A673 (cell line): ENCODE measurements around the gene S100A11. TPM values are rescaled to one million over a fixed set of nuclear protein-coding genes. Genes with fewer than 3 reads are reported as not detected.

ENCODE experiments used
- BruUV-seq: library from RNA; stranded (reverse); fragments of 400-500 nt; replicated peaks from 2 replicates; lab custom pipeline; 2021; lab: Mats Ljungman, UMichigan
- CTCF ChIA-PET: fragments of 300-600 bp; sonication (Branson Sonifier 250); formaldehyde crosslinking; loops from one replicate; lab custom pipeline; 2022; ENCODE audit warnings: antibody characterized with exemption; lab: Charles Lee
- POLR2A ChIA-PET: fragments of 300-600 bp; sonication (Branson Sonifier 250); formaldehyde crosslinking; loops from one replicate; lab custom pipeline; 2022; ENCODE audit warnings: antibody characterized with exemption; ENCODE audit not compliant: low non-redundant PET; lab: Charles Lee
- DNase-seq: peaks from one replicate; pipeline ENCODE4 v3.0.0-alpha.2; 2015; ENCODE audit warnings: low spot score
- H3K27ac ChIP-seq: fragments of 200-600 bp; sonication (generic); 2 replicates; pipeline ENCODE4 v1.5.1; 2016; ENCODE audit warnings: mixed run types, low read depth, mild to moderate bottlenecking, mixed read lengths, antibody characterized with exemption, low read length; ENCODE audit not compliant: poor library complexity, severe bottlenecking
- H3K27me3 ChIP-seq: fragments of 200-600 bp; sonication (generic); replicated peaks from 2 replicates; pipeline ENCODE4 v1.6.1; 2017; ENCODE audit warnings: mixed run types, low read depth, mild to moderate bottlenecking, mixed read lengths, antibody characterized with exemption, low read length; ENCODE audit not compliant: insufficient read depth, poor library complexity
- H3K36me3 ChIP-seq: fragments of 200-600 bp; sonication (generic); 2 replicates; pipeline ENCODE4 v1.6.1; 2016; ENCODE audit warnings: mixed run types, mild to moderate bottlenecking, mixed read lengths, antibody characterized with exemption, low read length; ENCODE audit not compliant: insufficient read depth, poor library complexity, severe bottlenecking
- H3K4me1 ChIP-seq: fragments of 200-600 bp; sonication (generic); 2 replicates; pipeline ENCODE4 v1.6.1; 2017; ENCODE audit warnings: mixed run types, mild to moderate bottlenecking, mixed read lengths, antibody characterized with exemption, low read length; ENCODE audit not compliant: insufficient read depth, poor library complexity, severe bottlenecking
- H3K4me3 ChIP-seq: fragments of 200-600 bp; sonication (generic); 2 replicates; pipeline ENCODE4 v1.5.1; 2016; ENCODE audit warnings: low read depth, mixed run types, mild to moderate bottlenecking, mixed read lengths, low read length; ENCODE audit not compliant: poor library complexity, severe bottlenecking
- H3K9me3 ChIP-seq: fragments of 200-600 bp; sonication (generic); 2 replicates; pipeline ENCODE4 v1.6.1; 2016; ENCODE audit warnings: mixed run types, low read depth, mild to moderate bottlenecking, mixed read lengths, antibody characterized with exemption, low read length; ENCODE audit not compliant: poor library complexity, severe bottlenecking
- EZH2 ChIP-seq: fragments of 200-600 bp; sonication (generic); IDR thresholded peaks from 2 replicates; pipeline ENCODE4 v1.6.1; 2017; ENCODE audit warnings: borderline replicate concordance, low read depth, mild to moderate bottlenecking, mixed read lengths, antibody characterized with exemption, low read length; ENCODE audit not compliant: poor library complexity, severe bottlenecking
- intact Hi-C: fragments of 100-400 bp; cut with micrococcal nuclease; formaldehyde crosslinking; loops from one replicate; pipeline ENCODE4 v1.10.0; 2022; ENCODE audit not compliant: unreplicated experiment
- total RNA-seq: library from RNA; stranded (reverse); gene quantifications from 2 replicates; pipeline ENCODE4 v1.2.3, GENCODE V29; 2021
- TF ChIP-seq, protein P1 (sequence below): fragments of 300-800, 200-600 bp; sonication (generic); conservative IDR thresholded peaks from 2 replicates; pipeline ENCODE4 v1.5.1; 2017; ENCODE audit warnings: low read depth, mild to moderate bottlenecking, antibody characterized with exemption, low read length, moderate library complexity, mixed read lengths

S100A11 gene
- total RNA-seq, 1 experiment from 2014 or later = 151 TPM

DNA sequence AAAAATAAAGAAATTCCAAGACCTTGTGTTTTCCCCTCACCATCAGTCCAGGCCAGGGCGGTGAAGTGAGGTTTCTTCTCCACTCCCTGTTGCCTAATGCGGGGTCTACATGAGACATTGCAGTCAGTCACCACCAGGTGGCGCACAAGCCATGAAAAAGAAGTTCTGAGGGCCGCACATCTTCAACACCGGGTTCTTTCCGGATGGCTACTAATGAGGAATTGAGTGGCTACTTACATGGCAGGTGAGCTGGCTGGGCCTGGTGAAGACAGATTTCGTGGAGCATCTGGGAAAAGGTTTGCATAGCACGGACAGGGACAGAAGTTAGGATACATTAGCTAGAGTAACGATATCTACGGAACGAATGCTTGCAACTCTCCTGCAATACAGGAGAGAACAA is 15.8 kb upstream of the S100A11 start:
- TF ChIP-seq, protein P1, sequence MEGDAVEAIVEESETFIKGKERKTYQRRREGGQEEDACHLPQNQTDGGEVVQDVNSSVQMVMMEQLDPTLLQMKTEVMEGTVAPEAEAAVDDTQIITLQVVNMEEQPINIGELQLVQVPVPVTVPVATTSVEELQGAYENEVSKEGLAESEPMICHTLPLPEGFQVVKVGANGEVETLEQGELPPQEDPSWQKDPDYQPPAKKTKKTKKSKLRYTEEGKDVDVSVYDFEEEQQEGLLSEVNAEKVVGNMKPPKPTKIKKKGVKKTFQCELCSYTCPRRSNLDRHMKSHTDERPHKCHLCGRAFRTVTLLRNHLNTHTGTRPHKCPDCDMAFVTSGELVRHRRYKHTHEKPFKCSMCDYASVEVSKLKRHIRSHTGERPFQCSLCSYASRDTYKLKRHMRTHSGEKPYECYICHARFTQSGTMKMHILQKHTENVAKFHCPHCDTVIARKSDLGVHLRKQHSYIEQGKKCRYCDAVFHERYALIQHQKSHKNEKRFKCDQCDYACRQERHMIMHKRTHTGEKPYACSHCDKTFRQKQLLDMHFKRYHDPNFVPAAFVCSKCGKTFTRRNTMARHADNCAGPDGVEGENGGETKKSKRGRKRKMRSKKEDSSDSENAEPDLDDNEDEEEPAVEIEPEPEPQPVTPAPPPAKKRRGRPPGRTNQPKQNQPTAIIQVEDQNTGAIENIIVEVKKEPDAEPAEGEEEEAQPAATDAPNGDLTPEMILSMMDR = peak; percentile 95
- TF ChIP-seq EZH2 = no peak
- H3K27me3 ChIP-seq = peaks cover 48% of the 10 kb centered on the region
- no TSS peak for BruUV-seq
- no peaks in the 10 kb centered on the region for H3K36me3 ChIP-seq
- no peaks in the 10 kb centered on the region for H3K9me3 ChIP-seq
- CTCF ChIA-PET = interaction anchor here (1.4 to 1.7 kb wide), 3 partner anchors 130 to 406 kb away, joined by 3 to 9 read pairs (median 9); no protein-coding TSS in a partner anchor
- no peak overlapping the region for H3K27ac ChIP-seq
- POLR2A ChIA-PET = no interaction called here
- intact Hi-C loops = loop anchor here (1.0 to 5.0 kb wide), 4 partner anchors 55 to 406 kb away; no protein-coding TSS in a partner anchor
- peaks cover 10% of the 10 kb centered on the region for H3K4me1 ChIP-seq
- peak; percentile 85 for DNase-seq
- H3K4me3 ChIP-seq = no peak overlapping the region

DNA sequence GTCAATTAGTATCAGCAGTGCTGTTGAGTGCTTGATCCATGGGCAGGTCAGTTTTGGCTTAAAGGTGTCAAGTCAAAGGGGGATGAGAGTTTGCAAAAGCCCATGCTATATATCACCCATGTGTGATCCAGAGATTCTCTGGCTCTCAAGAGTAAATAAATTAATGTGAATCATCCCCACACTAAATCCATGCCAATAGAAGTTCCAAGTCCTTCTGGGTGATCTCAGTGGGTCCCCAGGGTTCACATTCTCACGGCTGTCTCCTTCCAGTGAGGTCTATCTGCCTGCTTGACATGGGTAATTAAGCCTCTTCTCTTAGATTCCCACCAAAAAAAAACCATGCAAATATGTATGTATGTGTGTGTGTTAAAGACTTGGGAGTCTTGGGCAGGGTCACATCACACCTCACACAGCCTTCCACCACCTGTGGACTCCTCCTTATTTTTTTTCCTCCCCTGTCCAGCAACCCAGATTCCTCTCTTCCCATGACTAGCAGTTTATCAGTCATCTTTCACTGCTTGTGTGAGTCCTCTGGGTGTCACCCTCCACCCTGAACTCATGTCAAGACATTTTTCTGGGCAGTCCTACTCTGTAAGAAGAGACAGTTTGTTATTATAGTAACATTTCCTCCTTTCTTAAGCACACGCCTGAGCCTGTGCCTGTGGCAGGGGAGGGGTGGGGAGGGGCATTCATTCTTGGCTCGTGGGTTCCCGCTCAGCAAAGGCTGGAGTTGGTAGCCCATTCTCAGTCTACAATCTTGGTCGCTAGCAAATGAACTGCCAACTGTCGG is 14.3 kb upstream of the S100A11 start:
- TF ChIP-seq EZH2 = no peak
- TF ChIP-seq, protein P1 = no peak
- POLR2A ChIA-PET = interaction anchor here (0.7 kb wide), 1 partner anchor 17 kb away, joined by 9 read pairs; no protein-coding TSS in a partner anchor
- CTCF ChIA-PET = no interaction called here
- peaks cover 15% of the 10 kb centered on the region for H3K4me1 ChIP-seq
- no TSS peak for BruUV-seq
- H3K27ac ChIP-seq = no peak overlapping the region
- DNase-seq = no peak
- intact Hi-C loops = loop anchor here (5.0 kb wide), 1 partner anchor 56 kb away; no protein-coding TSS in a partner anchor
- H3K4me3 ChIP-seq = no peak overlapping the region
- no peaks in the 10 kb centered on the region for H3K36me3 ChIP-seq
- no peaks in the 10 kb centered on the region for H3K9me3 ChIP-seq
- peaks cover 35% of the 10 kb centered on the region for H3K27me3 ChIP-seq

DNA sequence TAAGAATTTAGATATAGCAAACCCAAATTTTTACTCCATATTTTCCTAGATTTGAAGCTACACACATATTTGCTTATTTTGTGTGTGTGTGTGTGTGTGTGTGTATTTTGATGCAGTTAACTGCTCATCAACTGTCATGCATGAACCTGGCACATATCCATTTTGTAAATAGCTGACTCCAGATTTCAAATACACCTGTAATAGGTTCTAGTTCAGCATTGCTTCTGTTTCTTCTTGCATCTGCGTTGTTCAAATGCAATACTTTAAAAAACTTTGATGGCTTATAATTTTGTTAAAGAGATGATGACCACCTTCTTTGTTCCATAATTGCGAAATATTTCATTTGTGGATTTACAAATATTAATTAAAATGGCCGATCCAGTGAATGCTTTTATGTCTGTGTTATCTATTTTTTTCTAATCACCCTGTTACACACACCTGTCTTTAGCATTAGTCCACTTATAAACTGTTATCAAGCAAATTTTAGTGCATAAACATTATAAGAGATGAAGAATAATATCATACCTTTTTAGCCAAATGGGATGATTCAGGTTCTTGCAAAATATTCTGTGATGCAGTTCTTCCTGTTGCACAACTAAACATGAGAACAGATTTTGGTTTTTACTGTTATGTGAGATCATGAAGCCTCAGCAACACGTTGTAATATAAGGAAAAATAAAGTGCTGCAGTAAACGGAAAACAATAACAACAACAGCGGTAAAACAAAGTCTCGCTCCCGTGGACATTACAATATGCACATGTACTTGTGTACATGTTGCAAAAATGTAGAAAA is 12.7 kb upstream of the S100A11 start:
- H3K36me3 ChIP-seq = no peaks in the 10 kb centered on the region
- TF ChIP-seq, protein P1 = no peak
- no peak for TF ChIP-seq EZH2
- no peak overlapping the region for H3K4me3 ChIP-seq
- no peaks in the 10 kb centered on the region for H3K9me3 ChIP-seq
- DNase-seq = no peak
- H3K27ac ChIP-seq = no peak overlapping the region
- intact Hi-C loops = loop anchor here (5.0 kb wide), 1 partner anchor 58 kb away; no protein-coding TSS in a partner anchor
- POLR2A ChIA-PET = no interaction called here
- CTCF ChIA-PET = interaction anchor here (0.6 to 0.7 kb wide), 2 partner anchors 40 to 136 kb away, joined by 3 to 11 read pairs; no protein-coding TSS in a partner anchor
- BruUV-seq = no TSS peak
- H3K4me1 ChIP-seq = peaks cover 15% of the 10 kb centered on the region
- peaks cover 19% of the 10 kb centered on the region for H3K27me3 ChIP-seq
